Ovary (tissue), 3 donors: ENCODE measurements around the gene CDH23.

ENCODE experiments used
- EP300 ChIP-seq: sonication (generic); formaldehyde crosslinking; IDR thresholded peaks from one replicate; pipeline ENCODE4 v1.6.1; 2017; ENCODE audit warnings: antibody characterized with exemption
- POLR2A ChIP-seq: fragments of 450-650 bp; IDR thresholded peaks from one replicate; pipeline ENCODE4 v1.6.1; 2017; ENCODE audit warnings: antibody characterized with exemption, mild to moderate bottlenecking, moderate library complexity
- TF ChIP-seq, protein P1 (sequence below), 3 donors: fragments of 450-650 bp in 2 of 3; fragments of 200-600 bp in 1 of 3; IDR thresholded peaks; one replicate each; pipeline versions ENCODE4 v1.5.1 to v1.8.0; 2016 to 2022; ENCODE audit warnings: antibody characterized with exemption in 3 of 3, mild to moderate bottlenecking in 1 of 3
- donor health status: DM: no; HTN: no; CAD: no.

DNA sequence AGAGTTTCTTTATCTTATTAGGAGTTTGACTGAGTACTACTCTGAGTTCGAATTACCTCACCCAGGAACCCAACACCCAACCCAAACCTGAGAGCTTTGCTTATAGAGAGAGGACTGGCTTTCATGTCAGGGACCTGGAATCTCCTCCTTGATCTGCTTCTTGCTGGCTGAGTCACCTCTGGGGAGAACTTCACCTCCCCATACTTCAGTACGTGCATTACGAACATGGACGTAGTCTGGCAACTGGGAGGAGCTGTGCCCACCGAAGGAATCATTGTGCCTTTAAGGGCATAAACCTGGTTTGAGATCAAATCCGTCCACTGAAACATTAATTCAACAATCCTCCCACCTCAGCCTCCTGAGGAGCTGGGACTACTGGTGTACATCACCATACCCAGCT, 466.5 kb downstream of the CDH23 start:
- TF ChIP-seq, protein P1, sequence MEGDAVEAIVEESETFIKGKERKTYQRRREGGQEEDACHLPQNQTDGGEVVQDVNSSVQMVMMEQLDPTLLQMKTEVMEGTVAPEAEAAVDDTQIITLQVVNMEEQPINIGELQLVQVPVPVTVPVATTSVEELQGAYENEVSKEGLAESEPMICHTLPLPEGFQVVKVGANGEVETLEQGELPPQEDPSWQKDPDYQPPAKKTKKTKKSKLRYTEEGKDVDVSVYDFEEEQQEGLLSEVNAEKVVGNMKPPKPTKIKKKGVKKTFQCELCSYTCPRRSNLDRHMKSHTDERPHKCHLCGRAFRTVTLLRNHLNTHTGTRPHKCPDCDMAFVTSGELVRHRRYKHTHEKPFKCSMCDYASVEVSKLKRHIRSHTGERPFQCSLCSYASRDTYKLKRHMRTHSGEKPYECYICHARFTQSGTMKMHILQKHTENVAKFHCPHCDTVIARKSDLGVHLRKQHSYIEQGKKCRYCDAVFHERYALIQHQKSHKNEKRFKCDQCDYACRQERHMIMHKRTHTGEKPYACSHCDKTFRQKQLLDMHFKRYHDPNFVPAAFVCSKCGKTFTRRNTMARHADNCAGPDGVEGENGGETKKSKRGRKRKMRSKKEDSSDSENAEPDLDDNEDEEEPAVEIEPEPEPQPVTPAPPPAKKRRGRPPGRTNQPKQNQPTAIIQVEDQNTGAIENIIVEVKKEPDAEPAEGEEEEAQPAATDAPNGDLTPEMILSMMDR (IDR thresholded peaks at IDR 0.05): no peak
- TF ChIP-seq POLR2A (no peak), EP300 (no peak)
